CD4-positive, alpha-beta T cell treated with Interferon alpha-2 for 1 hour (primary cell): ENCODE results near the gene CUBN.
A peak's percentile ranks its signal among the peaks of the same experiment; 100 is the strongest.

Experiments used
- DNase-seq, 2 donors: peaks; one replicate each; pipeline ENCODE4 v3.0.0-alpha.2; 2020 to 2022

Gene CUBN

DNA sequence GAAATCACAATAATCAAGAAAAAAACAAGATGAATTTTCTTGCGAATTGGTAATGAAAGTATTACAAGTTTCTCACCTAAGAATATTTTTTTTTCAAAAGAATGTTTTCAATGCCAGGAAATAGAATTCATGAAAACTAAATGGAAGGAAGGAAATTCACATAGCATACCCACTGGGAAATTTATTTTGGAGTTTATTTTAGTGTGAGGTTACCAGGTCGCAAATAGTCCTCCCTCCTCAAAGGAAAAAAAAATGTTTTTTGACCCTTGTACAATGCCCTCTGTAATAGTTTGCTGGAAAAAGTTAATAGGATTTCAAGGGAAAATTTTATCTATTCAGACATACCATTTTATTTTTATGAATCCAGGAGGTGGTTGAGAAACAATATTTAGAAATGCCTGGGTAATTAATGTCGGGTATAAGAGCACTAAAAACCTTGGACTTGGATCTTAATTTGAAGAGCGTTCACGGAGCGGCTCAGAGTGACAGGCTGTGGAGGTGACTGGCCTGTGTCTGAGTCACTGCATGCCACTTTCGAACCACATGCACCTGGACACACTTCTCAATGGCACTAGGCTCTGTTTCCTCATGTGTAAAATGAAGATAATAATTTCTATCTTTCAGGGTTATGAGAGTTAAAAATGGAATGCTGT lies 28.2 kb downstream of the CUBN start:
- no peak for DNase-seq

DNA sequence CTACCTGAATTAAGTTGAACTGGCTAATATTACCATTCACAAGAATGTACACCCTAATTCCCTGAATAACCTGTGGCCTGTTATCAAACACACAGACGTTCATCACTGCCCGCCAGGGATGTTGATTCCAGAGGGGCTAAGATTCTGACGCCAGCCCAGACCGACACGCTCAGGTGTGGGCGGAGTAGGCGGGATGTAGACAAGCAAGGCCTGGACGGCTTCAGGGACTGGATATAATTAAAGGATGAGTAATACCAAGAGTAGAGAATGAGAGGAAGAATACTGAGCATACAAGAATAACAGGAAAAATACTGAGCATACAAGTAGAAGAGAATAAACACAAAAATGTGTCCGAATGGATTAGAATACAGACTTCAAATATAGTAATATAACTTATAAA lies 29.0 kb downstream of the CUBN start:
- no peak for DNase-seq

DNA sequence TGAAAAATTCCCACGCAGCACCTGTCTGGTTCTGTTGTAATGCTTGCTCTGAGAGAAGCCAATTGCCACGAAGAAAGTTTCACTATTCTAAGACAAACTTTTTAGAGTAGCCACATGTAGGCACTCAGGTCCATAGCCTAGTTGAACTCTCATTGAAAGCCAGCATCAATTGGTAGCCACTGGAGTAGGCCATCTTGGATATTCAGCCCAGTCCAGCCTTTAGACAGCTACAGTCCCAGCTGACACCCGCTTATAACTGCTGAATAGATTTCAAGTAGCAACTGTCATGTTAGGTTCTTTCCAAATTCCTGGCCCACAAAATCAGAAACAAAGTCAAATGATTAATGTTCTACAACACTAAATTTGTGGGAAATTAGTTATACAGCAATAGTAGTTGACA lies 31.6 kb downstream of the CUBN start:
- DNase-seq: no peak

DNA sequence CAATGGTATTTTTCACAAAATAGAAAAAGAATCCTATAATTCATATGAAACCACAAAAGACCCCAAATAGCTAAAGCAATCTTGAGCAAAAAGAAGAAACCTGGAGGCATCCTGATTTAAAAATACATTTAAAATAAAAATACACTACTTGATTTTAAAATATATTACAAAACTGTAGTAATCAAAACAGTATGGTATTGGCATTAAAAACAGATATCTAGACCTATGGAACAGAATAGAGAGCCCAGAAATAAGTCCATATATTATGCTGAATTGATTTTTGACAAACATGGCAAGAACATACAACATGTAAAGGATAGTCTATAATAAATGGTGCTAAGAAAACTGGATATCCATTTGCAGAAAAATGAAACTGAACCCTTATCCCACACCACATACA lies 34.8 kb downstream of the CUBN start:
- DNase-seq: no peak

DNA sequence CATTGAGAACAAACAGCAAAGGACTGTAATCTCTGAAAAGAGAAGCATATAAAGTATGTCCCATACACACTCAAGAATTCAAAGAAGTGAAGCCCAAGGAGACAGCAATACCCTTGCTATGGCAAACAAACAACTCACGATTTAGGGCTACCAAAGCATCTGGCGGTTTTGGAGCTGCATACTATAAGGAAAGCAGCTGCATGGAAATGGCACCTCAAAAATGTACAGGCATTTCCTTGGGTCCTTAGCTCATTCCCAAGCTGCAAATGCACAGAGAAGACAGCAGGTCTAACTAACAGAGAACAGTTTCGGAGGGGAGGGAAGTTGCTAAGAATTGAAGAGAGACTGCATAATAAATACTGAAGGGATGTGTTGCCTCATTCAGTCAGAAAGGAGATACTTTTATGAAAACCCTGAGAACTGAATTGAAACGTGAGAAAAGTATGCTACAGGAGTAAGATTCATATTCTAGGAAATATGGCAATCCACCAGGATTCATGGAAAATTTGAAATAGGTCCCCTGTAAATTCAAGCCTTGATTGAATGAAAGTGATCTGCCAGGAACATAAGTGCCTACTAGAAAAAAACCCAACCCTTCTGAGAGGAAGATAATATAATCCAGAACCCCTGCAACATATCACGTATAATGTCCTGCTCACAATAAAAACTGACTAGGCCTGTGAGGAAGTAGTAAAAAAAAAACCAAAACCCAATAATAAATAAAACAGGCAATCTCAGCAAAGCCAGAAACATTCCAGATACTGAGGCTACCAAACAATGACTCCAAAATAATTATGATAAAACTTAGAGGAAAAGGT lies 36.4 kb downstream of the CUBN start:
- no peak for DNase-seq

DNA sequence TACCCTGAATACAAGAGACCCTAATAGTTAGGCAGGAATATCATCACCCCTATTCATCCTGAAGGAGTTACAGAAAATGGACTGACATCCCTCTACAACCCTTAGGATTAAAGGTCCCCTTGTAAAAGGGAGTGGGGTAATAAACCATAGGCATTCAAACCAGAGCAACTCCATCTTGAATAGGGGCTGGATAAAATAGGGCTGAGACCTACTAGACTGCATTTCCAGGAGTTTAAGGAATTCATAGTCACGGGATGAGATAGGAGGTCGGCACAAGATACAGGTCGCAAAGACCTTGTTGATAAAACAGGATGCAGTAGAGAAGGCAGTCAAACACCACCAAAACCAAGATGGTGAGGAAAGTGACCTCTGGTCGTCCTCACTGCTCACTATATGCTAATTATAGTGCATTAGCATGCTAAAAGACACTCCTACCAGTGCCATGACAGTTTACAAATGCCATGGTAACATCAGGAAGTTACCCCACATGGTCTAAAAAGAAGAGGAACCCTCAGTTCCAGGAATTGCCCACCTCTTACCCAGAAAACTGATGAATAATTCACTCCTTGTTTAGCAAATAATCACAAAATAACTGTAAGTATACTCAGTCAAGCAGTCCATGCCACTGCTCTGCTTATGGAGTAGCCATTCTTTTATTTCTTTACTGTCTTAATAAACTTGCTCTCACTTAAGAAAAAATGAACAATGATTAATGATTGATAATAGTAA lies 37.2 kb downstream of the CUBN start:
- DNase-seq: peak; percentile 1 to 5

DNA sequence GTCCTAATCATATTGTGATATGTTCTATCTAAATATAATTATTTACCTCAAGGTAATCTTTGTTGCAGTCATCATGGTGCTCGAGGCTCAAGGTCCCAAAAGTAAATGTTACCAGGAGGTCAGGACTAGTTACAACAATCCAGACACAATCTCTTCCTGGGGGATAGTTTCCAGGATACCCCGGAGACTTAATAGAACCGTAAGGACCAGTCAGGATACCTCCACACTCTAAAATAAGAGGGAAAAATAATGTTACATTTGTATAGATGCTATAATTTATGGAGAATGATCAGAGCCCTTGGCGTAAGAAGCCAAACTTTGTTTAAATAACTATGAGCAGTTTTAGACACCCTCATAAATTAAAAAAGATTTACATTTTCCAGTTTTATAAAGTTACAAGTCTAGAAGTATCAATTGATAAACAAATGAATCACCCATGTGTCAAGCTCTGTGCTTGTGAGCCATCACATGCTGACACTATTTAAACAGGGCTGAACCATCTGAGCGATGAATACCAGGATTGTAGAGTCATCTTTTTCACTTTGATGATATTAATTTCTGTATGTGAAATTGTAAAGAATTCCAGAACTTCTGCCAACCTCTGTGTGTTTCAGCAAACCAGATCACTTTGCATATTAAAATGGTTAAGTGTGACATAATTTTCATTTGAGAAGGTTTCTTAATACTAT lies 41.3 kb downstream of the CUBN start:
- DNase-seq: no peak

DNA sequence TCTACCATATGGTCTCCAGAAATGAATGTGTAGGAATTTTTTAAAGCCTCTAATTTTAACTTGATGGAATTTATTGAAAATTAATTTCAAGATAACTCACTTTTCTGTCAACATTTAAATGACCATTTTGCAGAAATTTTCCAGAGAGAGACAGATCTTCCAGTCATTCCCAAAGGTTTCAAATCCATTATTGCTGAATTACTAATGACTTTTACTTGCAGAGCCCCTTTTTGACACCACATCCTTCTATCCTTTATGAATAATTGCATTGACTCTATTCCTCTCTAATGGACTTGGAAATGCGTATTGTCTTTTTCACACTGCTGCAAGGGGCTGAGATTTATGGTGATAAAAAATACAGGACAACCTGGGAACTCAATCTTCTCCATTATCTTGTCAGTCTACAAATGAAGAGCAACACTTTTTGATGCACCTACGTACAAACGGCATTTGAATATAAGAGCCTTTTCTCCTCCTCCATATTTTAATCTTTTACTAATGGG lies 42.7 kb downstream of the CUBN start:
- no peak for DNase-seq

DNA sequence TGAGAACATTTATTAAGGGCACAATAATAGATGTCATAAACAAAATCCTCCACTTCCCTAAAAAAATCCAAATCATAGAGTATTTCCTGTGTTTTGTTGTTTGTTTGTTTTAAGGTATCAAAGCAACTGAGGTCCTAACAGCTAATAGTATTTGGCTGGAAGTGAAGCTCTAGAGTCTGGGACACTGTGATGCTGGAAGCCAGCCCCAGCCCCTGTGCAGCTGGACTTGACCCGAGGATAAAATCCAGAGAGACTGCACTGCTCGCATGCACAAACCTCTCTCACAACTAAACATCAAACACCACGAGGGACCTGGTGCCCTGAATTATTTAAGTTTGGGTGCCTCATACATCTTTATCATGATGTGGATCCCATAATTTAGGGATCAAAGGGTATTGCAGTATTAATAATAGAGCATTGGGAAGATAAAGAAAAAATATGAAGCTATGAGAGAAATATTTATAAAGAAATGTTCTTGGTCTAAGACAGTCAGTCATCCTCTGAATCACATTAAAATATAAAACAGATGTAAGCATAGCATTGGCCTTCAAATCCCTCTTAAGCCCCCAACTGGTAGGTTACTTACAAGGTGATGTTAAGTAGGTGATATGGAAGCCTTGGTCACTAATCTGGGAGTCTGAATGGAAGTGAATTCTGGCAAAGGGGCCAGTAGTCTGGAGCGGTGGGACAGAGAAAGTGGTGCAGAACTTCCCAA lies 44.4 kb downstream of the CUBN start:
- DNase-seq: no peak

DNA sequence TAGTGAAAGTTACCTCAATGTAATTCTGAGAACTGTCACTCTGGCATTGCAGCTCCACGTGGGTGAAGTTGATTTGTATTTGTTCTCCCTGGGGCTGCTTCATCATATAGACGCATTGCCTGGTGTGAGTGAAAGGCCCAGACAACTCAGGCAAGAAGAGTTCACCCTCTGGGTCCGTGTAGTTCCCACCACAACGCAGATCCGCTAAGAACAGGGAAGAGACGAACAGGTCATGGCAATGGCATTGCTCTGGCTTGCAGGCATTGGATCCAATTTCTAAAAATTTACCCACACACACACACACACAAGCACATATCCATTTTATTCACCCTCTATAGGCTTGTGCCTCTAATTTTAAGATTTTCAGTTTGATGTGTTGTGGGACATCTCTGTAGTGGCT lies 45.4 kb downstream of the CUBN start:
- DNase-seq: no peak

DNA sequence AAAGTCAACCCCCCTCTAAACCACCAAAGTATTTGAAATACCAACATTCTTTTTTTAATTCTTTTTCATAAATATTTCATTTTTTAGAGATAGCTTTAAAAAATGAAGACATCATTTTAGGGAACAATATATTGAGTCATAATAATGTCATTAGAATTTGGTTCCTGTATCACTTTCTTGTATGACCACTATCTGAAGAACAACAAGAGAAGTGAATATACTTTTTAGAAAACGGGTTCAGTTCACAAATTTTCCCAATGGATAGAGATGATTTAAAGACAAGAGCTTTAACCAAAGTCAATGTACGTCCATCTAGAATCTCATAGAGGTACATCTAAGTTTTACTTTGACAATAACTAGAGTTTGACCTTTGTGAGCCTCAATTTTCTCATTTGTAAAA lies 48.2 kb downstream of the CUBN start:
- DNase-seq: no peak

DNA sequence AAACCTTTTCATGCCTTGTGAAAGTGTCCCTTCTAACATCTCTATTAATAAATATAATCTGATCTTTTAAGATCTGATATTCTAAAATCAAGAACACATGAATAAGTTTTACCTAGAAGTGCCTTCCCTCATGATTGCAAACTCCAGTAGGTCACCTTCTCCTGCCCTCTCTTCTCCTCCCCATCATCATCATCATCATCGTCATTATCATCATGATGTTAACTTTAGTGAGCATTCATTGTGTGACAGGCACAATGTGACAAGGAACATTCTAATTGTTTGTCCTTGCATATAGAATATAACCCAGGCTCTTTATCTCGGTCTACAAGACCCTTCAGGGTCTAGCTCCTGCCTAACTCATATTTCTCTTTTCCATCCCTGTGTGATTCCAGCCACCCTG lies 51.7 kb downstream of the CUBN start:
- DNase-seq: no peak

DNA sequence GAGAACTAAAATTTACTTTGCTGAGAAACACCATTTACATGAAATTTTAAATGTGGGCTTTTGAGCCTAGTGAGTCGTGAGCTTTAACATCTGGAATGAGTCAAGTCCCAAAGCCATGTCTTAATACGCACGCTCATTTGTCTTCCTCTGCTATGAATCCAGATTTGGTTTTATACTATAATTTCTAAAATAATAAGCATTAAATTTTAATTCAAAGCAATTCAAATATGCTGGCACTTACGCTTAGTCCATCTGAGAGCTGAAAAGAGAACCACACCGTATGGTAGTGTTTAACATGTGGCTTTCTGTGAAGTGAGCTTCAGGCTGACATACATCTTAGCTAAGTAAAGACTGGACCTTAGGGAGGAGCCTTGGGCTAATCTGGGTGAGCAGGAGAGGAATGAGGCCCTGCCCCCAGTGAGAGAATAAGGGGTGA lies 52.2 kb downstream of the CUBN start:
- no peak for DNase-seq

DNA sequence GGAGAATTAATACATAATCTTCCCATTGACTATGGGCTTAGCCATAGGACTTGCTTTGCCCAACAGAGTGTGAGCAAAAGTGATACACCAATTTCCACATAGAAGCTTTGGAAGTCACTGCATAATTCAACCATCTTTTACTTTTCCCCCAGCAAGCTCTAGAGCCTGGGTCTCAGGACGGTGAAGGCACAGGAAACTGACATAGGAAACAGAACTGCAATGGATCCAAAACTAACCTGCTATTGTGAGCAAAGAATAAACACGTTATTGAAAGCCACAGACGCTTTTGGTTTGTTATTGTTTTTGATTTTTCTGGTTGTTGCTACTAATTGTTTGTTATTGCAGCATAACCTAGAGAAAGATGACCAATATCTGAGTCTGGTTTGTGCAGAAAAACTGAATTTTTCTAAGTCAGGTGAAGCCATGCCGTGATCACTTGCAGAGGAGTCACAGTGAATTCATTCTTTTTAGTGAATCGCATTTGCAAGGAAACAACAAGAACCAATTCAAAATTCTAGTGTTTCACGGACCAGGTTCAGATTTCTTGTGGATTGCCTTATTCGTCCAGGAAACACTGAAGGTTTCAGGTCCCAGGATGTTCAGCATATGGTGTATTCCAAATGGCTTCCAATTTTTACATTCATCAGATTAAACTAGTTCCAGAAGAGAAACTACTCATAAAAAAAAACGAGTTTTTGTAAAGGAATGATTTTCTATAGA lies 52.8 kb downstream of the CUBN start:
- no peak for DNase-seq

DNA sequence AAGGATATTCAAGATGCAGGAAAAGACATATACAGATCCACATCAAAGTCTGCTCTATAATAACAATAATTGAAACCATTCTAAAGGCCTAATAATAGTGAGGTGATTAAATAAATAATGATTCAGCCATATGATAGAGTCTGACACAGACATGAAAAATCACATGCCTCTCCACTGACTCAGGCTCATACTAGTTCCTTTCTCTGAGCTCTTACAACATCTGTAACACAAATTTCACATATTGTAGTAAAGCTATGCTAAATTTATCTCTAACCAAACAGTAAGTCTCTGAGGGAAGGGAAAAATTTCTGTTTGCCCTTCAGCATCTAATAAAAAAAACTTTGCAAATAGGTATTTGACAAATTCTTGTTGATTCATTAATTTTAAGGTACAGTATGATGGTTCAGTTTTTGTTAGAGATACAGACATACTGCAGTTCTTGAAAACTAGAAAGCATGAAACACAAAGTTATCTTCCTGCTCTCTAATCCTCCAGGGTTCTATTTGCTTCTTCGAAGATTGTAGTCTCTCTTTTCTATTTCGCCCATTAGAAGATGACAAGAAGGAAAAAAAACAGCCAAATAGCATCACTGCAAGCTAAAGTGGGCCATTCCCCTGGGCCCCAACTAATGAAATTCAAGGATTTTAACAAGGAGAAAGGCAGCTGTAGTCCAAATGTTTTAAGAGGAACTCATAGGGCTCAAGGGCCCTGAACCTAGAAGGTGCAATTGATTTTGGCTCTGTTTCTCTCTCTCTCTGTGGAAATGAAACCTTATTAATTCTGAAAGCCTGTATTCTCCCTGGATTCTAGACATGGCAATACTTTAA lies 53.9 kb downstream of the CUBN start:
- peak in 1 of 2 donors; percentile 7 for DNase-seq

DNA sequence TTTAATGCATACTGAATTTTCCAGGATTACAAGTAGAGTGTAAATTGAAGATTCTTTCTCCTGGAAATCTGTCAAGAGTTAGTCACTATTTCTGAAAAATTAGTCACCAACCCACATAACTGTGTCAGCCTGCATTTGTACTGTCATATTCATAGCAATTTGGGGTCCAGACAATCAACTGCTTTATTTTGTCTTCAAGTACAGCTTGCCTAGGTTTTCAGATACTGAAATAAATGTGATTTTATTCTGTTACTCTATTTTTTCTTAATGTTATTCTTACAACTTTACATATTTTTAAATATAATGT lies 55.1 kb downstream of the CUBN start:
- DNase-seq: no peak

DNA sequence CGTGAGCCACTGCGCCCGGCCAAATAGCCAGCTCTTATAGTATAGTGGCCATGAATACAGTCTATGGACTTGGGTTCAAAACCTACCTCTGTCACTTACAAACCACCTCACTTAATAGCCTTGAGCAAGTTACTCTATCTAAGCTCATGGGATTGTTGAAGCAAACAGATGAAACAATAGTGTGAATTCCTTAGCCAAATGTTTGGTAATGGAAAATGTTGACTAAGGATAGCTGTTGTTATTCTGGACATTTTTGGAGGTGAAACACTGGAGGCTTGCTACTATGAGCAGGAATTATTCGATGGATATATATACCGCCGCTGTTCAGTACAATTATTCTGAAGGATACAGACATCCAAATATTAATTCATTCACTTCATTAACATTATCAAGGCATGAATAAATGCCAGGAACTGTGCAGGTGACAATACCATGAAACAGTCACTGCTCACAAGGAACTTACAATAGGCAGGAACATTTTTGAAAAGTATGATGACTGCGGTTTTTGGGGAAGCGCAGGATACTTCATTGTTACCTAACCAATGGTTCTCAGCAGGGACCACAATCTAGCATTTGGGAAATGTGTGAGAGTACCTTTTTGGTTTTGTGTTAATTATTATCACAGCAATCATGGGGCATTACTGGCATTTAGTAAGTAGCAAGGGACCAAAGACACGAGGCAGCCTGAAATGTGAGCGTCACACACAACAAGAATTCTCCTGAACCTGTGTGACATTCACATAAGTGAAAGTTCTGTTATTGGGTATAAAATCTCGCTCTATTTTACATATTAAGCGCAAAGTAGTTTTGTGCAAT lies 55.7 kb downstream of the CUBN start:
- no peak for DNase-seq

DNA sequence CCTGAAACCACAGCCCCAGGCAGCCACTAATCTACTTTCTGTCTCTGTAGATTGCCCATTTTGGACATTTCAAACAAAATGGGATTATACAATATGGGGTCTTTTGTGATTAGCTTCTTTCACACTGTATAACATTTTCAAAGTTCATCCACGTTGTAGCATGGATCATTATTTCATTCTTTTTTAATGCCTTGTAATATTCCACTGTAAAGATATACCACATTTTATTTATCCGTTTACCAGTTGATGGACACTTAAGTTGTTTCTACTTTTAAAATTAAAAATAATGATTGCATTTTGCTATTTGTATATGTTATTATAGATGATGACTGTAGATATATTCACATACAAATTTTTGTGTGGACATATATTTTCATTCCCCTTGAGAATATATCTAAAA lies 60.7 kb downstream of the CUBN start:
- DNase-seq: no peak

DNA sequence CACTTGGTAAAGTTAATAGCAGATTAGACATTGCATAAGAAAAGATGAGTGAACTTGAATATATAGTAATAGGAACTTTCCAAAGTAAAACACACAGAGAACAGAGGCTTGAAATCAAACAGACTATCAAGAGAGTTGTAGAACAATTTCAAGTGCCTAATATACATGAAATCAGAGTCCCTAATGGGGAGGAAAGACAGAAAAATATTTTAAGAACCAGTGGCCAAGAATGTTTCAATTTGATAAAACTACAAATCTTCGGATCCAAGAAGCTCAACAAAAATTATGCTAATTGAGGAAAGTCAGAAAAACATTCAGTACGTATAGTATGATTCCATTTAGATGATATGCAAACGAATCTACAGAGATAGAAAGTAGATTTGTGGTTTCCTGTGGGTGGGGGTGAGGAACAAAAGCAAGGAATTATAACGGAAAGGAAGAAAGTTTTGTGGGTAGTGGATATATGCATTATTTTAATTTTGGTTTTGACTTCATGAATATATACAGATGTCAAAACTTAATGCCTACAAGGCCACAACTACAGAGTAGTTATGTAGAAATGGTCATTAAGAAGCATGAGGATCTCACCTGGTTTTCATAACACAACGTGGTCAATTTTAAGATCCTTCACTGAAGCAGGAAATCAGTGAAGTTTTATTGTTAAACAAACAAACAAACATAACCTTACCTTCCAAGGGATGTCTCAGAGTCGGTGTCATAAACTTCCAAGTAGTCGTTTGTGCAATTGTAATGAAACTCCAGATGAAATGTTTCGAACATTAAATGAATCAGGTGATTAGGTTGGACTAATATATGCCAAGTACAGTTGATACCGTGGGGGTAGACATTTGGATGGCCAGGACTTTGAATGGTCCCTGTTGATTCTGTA lies 62.0 kb downstream of the CUBN start:
- no peak for DNase-seq
